ENCODE results near the gene C3orf52.
A peak's percentile ranks its signal among the peaks of the same experiment; 100 is the strongest.
"Not testable (repeated sequence)": the region's sequence is repeated elsewhere in the genome, so short reads cannot be mapped to it uniquely, and the experiment has no call there.

C3orf52 gene, protein sequence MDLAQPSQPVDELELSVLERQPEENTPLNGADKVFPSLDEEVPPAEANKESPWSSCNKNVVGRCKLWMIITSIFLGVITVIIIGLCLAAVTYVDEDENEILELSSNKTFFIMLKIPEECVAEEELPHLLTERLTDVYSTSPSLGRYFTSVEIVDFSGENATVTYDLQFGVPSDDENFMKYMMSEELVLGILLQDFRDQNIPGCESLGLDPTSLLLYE

DNA sequence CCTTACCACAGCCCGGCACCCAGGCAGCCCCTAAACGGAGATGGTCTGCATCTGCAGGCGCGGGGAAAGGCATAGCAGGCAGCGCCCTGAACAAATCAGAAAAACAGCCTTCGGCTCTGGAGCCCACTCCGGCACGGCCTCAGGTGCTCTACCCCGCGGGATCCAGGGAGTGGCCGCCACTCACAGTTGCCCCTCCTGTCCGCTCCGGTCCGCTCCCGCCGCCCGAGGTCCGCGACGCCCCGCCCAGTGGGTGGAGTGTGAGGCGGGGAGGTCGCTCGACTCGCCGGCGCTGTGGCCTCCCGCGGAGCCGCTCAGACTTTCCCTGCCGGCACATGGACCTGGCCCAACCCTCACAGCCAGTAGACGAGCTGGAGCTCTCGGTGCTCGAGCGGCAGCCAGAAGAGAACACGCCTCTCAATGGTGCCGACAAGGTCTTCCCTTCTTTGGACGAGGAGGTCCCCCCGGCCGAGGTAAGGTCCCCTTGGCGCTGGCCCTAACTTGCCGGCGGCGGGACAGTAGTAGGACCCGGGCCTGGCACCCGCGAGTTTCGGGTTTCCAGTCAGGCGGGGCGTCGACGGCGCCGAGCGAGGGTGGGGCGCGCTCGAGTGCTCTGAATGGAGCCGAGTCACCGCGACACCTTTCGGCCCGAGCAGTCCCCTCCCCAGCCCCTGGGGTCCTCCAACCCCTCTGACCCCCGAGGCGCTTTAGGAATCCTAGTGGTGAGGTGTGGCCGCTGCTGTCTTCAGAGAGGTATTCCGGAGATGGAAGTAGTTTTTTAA lies at the start of gene C3orf52:
Gene C3orf52, plus strand, starts transcription at position 314 of the 779 bp plus-strand sequence. Its CDS starts 19 bp downstream, at position 333.
- peak; percentile 30 for DNase-seq

- DNase-seq, result not testable (repeated sequence)
Observed at GRCh38 chr3:112037194-112037593, 49.0 kb upstream of the C3orf52 start.

DNA sequence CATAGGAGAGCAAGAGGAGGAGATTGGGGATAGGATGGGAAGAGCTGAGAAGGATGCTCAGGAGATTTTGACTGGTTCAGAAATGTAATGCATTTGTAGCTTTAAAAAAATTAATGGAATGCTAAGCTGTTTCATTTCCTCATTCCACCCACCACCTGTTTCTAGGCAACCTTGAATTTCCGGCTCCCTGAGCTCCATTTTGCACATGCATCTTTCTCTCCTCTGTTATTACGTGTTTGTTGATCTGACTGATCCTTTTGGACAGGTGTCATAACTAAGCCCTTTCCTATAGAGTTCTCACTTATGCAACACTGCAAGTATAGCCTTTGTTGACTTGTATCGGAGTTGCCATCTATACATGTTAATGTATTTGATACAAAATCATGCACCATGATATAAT lies 47.3 kb upstream of the C3orf52 start:
- no peak for DNase-seq

GRCh38 chr3:112041321-112041720 lies 44.9 kb upstream of the C3orf52 start:
- DNase-seq, result no peak

DNA sequence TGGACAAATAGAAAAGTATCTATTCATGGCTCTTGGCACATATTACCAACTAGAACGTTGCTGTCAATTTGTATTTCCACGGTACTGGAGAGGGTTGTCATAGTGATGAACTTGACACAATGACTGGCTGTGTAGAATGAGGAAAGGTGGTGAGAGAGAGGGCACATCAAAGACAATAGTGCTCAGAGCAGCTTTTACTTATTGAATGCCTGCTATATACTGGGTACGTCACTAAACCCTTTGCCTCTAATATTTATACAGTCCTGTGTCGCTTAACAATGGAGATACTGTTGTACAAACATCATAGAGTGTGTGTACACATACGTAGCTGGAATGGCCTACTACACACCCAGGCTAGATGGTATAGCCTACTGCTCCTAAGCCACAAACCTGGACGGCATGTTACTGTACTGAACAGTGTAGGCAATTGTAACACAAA lies 43.3 kb upstream of the C3orf52 start:
- no peak for DNase-seq

DNA sequence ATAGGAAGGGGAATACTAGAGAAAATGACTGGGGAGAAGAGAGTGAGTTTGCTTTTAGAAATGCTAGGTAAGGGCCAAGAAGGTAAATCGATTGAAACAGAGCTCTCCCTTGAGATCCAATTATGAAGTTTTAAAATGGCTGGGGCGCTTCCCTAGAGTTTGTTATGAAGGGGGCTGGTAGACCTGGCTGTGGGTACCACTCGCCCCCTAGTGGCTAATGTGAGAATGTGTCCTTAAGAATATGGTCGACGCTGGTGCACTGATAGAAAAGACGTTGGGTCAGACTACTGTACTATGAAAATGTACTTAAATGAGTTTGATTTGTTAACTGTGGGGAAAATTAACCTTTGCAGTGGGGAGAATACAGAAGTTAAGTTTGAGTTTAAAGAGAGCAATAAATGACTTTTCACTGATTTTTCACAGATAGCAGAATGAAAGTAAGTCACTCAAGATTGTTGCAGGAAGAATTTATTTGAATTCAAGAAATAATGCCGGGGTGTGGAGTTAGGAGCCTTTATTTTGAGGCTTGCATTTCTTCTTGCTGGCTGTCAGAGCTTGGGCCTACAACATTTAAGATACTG lies 42.5 kb upstream of the C3orf52 start:
- no peak for DNase-seq

- no peak for DNase-seq
Observed at GRCh38 chr3:112046599-112046998, 39.6 kb upstream of the C3orf52 start.

DNA sequence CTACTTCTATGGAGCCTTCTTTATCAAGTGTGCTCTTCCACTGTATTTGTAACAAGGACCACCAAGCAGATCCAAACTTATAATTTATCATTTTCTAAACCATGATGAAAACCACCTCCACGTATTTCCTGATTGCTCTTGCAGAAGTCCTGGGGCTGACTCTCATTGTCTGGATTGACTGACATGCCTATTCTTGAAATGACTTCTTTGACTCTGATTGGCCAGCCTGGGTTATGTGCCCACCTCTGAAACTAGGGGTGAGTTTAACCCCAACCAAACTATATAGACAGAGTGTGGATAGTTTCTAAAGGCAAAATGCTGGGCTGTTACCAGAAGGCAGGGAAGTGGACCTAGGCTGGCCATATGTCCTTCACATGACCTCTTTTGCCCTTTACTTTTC lies 38.9 kb upstream of the C3orf52 start:
- no peak for DNase-seq

DNA sequence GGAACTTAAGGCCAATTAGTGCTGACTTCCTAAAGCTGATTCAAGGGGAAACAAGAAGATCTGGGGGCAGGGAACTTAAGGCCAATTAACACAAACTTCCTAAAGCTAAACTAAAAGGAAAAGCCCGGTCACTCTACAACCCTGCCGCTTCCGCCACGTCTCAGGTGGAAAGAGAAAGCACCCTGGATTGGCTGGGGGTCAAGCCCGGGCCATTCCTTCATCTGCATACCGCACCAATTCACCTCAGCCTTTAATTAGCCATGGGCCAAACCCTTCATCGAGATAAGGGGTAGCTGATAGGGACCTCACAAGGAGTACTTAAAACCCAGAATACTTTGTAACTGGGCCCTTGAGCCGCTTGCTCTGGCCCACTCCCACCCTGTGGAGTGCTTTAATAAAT lies 37.3 kb upstream of the C3orf52 start:
- no peak for DNase-seq

GRCh38 chr3:112053229-112053628 lies 33.0 kb upstream of the C3orf52 start:
- no peak for DNase-seq

GRCh38 chr3:112056451-112056929 lies 29.7 kb upstream of the C3orf52 start:
- no peak for DNase-seq

GRCh38 chr3:112059497-112059896 lies 26.7 kb upstream of the C3orf52 start:
- no peak for DNase-seq

- DNase-seq, result no peak
Observed at GRCh38 chr3:112061152-112061551, 25.0 kb upstream of the C3orf52 start.

GRCh38 chr3:112072387-112073060 lies 13.7 kb upstream of the C3orf52 start:
- peak; percentile 49 for DNase-seq

DNA sequence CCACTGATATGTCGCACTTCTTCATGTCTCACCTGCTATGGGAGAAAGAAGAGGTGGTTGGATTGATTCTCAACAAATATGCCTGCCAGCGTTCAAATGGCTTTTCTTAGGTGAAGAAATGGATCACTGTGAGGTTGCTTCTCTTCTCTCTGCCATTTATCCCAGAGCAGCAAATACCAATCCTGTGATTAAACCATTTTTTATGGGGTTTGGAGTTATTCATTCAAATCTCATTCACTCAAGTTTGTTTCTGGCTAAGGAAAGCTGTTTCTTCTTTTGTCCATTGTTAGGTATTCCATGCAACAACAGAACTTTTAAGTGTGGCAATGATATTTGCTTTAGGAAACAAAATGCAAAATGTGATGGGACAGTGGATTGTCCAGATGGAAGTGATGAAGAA lies 12.2 kb upstream of the C3orf52 start:
- no peak for DNase-seq

DNA sequence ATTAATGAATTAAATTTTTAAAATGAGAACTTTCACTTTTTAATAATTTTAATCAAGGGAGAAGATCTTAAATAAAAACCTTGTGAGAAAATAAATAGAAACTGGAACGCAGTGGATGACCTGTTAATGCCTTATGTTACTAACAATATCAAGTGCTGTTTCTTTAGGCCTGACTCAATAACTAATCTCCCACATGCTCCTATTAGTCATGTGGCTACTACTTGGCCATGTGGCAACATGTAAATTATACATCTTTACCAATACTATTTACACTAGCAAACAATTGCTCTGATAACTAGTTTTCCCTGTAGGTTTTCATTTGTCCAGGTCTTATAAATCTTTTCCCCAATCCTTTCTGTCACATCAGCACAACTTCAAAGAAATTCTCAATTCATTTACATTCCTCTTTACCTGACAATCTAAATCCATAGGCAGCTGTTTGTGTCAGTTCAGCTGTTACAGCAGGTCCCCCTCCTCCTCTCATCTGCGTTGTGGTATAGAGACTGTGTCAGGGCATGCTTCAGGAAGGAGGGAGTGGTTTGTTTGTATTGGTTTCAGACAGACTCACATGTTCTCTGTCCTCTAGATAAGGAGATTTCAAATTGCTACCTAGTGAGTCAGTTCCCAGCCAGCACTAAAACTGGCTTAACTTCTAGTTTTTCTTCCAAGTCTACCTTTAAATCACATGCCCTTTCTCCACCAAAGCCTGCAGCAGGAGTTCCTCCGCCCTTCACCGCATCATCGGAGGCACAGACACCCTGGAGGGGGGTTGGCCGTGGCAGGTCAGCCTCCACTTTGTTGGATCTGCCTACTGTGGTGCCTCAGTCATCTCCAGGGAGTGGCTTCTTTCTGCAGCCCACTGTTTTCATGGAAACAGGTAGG lies 11.3 kb upstream of the C3orf52 start:
- no peak for DNase-seq

GRCh38 chr3:112078125-112079083 lies 7.8 kb upstream of the C3orf52 start:
- DNase-seq, result no peak

DNA sequence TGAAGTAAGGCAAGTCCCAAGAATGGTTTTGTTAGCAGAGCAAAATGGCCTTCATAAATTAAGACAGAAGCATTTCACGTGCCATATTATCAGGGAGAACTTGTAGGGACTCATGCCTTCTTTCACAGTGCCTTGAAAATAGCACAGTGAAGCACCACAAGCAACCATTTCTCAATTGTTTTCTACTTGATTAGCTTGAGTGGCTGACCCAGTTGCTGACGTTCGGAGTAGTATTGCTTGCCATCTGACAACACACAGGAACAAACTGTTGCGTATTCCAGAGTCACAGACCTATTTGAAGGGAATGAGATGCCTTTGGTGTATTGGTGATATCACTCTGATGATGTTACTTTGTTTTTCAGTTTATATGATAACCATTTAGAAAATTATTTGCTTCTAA lies 3.0 kb upstream of the C3orf52 start:
- no peak for DNase-seq

DNA sequence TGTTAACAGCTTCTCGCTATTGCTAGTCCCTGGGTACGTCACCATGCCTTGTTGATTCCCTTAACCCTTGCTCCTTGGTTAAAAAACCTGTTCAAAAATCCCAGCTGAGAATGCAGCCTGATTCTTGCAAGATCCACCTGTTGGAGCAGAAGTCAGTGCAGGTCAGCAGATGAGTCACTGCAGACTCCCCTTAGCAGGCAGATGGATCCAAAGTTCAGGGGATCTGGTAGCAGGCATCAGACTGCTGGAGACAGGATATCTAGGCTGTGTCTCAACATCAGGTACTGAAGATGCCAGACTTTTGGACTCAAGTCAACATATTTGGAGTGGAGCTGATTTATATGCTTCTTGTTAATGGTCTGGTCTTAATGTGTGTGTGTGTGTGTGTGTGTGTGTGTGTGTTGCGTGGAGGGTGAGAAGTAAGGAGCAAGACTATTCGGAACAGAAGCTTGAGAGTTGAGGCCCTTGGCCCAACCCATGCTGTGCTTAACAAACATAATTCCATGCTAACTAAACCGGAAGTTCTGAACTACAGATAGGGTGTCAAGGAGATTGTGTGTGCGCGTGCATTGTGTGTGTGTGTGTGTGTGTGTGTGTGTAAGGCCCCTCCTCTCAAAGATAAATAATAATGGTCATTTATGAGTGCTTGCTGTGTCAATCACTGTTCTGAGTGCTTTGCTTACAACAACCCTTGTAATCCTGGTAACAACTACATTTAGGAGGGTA lies 1.0 kb upstream of the C3orf52 start:
- no peak for DNase-seq

DNA sequence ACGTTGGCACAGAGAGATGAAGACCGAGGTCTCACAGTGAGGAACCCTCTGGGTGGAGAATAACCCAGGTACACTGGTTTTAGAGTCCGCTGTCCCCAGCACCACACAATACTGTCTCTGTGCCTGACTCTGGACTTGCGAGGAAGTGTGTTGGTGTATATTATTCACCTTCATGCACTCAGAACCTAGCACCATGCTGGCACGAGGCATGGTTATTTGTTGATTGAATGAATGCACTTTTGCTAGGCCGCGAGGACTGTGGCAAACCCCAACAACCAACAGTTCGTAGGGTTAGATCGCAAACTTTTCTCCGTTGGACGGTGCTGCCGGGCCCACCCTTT lies 484 bp upstream of the C3orf52 start:
- no peak for DNase-seq
